HepG2 (cell line): ENCODE results near the gene NRAP. TPM values are rescaled to one million over a fixed set of nuclear protein-coding genes. Genes with fewer than 3 reads are reported as not detected.

ENCODE experiments used
- ARID4A ChIP-seq: sonication (generic); formaldehyde crosslinking; IDR thresholded peaks from 2 replicates; pipeline ENCODE4 v1.5.0; 2020; ENCODE audit warnings: mild to moderate bottlenecking, missing genetic modification reagents, borderline replicate concordance
- CERS6 ChIP-seq: sonication (generic); formaldehyde crosslinking; IDR thresholded peaks from 2 replicates; pipeline ENCODE4 v1.5.0; 2020; ENCODE audit warnings: missing genetic modification reagents
- CTCF ChIP-seq: sonication (generic); formaldehyde crosslinking; IDR thresholded peaks from 2 replicates; pipeline ENCODE4 v1.5.0; 2020; ENCODE audit warnings: mild to moderate bottlenecking, missing genetic modification reagents, moderate library complexity
- GPBP1L1 ChIP-seq: sonication (generic); formaldehyde crosslinking; IDR thresholded peaks from 2 replicates; pipeline ENCODE4 v1.5.0; 2020; ENCODE audit warnings: mild to moderate bottlenecking, missing genetic modification reagents
- ZNF772 ChIP-seq: sonication (generic); formaldehyde crosslinking; IDR thresholded peaks from 2 replicates; pipeline ENCODE4 v1.5.0; 2020; ENCODE audit warnings: mild to moderate bottlenecking, missing genetic modification reagents
- polyA plus RNA-seq, 8 experiments: library from polyadenylated mRNA; depleted of rRNA in 3 of 8; stranded (reverse) in 7 of 8; unstranded in 1 of 8; fragments of >200 nt; fragmentation: Illumina TruSeq in 4 of 8; extraction: Trizol in 4 of 8; gene quantifications; 2 replicates each; pipeline versions ENCODE4 v1.2.1 to v1.2.3, GENCODE V29; 2011 to 2016; ENCODE audit warnings: low read depth in 4 of 8, missing spikeins in 1 of 8, mixed read lengths in 1 of 8; ENCODE audit not compliant: insufficient read depth in 1 of 8
- total RNA-seq, 5 experiments: library from RNA; depleted of rRNA; stranded (reverse); fragments of >200 nt; fragmentation: Illumina TruSeq; extraction: Trizol; gene quantifications; 2 replicates each; pipeline ENCODE4 v1.2.3, GENCODE V29; 2016; ENCODE audit warnings: low read depth in 1 of 5

NRAP gene
- total and polyA plus RNA-seq, 2 of the 13 experiments (the other 11 are each of a cell fraction or from before 2014, with no cell fraction given): not detected

GRCh38 chr10:113689057-113689456, 25.2 kb upstream of the NRAP start (continued):
- no peak for TF ChIP-seq ARID4A (CRISPR knock-in tag)
- no peak for TF ChIP-seq CTCF
- TF ChIP-seq CERS6 (CRISPR knock-in tag): no peak
- no peak for TF ChIP-seq GPBP1L1 (CRISPR knock-in tag)
- no peak for TF ChIP-seq ZNF772 (CRISPR knock-in tag)
- TF ChIP-seq, all 625 proteins: peak for 0
